KMS-11 (cell line): ENCODE data around the gene GTPBP1.

Experiments used
- H2AFZ ChIP-seq: fragments of 200-600 bp; sonication (generic); 2 replicates; pipeline ENCODE4 v1.6.1; 2016; ENCODE audit warnings: antibody characterized with exemption, mixed run types, low read depth
- H3K27ac ChIP-seq: fragments of 200-600 bp; sonication (generic); 2 replicates; pipeline ENCODE4 v1.6.1; 2016; ENCODE audit warnings: mild to moderate bottlenecking, mixed run types
- H3K27me3 ChIP-seq: fragments of 200-600 bp; sonication (generic); 2 replicates; pipeline ENCODE4 v1.6.1; 2017; ENCODE audit warnings: mild to moderate bottlenecking, low read depth, mixed run types, moderate library complexity; ENCODE audit not compliant: insufficient read depth
- H3K36me3 ChIP-seq: fragments of 200-600 bp; sonication (generic); 2 replicates; pipeline ENCODE4 v1.6.1; 2017; ENCODE audit warnings: mild to moderate bottlenecking, mixed run types; ENCODE audit not compliant: insufficient read depth
- H3K4me1 ChIP-seq: fragments of 200-600 bp; sonication (generic); 2 replicates; pipeline ENCODE4 v1.6.1; 2016; ENCODE audit warnings: mild to moderate bottlenecking, low read depth, mixed run types; ENCODE audit not compliant: poor library complexity, severe bottlenecking
- H3K4me2 ChIP-seq: fragments of 200-600 bp; sonication (generic); 2 replicates; pipeline ENCODE4 v1.7.0; 2016; ENCODE audit warnings: mild to moderate bottlenecking, mixed run types
- H3K4me3 ChIP-seq: fragments of 200-600 bp; sonication (generic); IDR thresholded peaks from 2 replicates; pipeline ENCODE4 v1.6.1; 2017; ENCODE audit warnings: low read depth, low read length, mixed read lengths; ENCODE audit not compliant: insufficient read depth
- H3K79me2 ChIP-seq: fragments of 200-600 bp; sonication (generic); 2 replicates; pipeline ENCODE4 v1.6.1; 2016; ENCODE audit warnings: low read depth, mixed run types; ENCODE audit not compliant: insufficient read depth
- H3K9ac ChIP-seq: fragments of 200-600 bp; sonication (generic); 2 replicates; pipeline ENCODE4 v1.6.1; 2016; ENCODE audit warnings: mild to moderate bottlenecking, mixed run types
- H4K20me1 ChIP-seq: fragments of 200-600 bp; sonication (generic); 2 replicates; pipeline ENCODE4 v1.6.1; 2016; ENCODE audit warnings: mild to moderate bottlenecking, mixed run types; ENCODE audit not compliant: insufficient read depth
- CTCF ChIP-seq: fragments of 200-600 bp; sonication (generic); conservative IDR thresholded peaks from 2 replicates; pipeline ENCODE4 v1.6.1; 2017; ENCODE audit warnings: low read depth, mild to moderate bottlenecking, antibody characterized with exemption, low read length, moderate library complexity, mixed read lengths

The GTPBP1 gene

GRCh38 chr22:38719196-38719595, 13.5 kb downstream of the GTPBP1 start:
- H3K4me1 ChIP-seq: no peaks in the 10 kb centered on the region

GRCh38 chr22:38720350-38720749, 14.6 kb downstream of the GTPBP1 start:
- no peak overlapping the region for H3K27ac ChIP-seq
- H3K79me2 ChIP-seq: 0 out of 2 replicates have a peak, but pooled peaks cover 1% of the 10 kb centered on the region
- no peak overlapping the region for H3K4me2 ChIP-seq
- H3K27me3 ChIP-seq: no peaks in the 10 kb centered on the region
- TF ChIP-seq CTCF: no peak
- H3K9ac ChIP-seq: no peak overlapping the region
- no peak overlapping the region for H2AFZ ChIP-seq
- no peaks in the 10 kb centered on the region for H4K20me1 ChIP-seq
- H3K4me1 ChIP-seq: no peaks in the 10 kb centered on the region
- peaks cover 7% of the 10 kb centered on the region; the same call in 1 of the 2 replicates for H3K36me3 ChIP-seq
- no peak overlapping the region for H3K4me3 ChIP-seq

More at GRCh38 chr22:38719196-38719595, 13.5 kb downstream of the GTPBP1 start:
- no peak for TF ChIP-seq CTCF
- Histone ChIP-seq H3K27ac (no peak overlapping the region), H2AFZ (no peak overlapping the region), H3K4me2 (no peak overlapping the region), H3K27me3 (no peaks in the 10 kb centered on the region), H4K20me1 (no peaks in the 10 kb centered on the region), H3K4me3 (no peak overlapping the region), H3K9ac (no peak overlapping the region), H3K36me3 (peaks cover 3% of the 10 kb centered on the region; the same call in 1 of the 2 replicates), H3K79me2 (peaks cover 13% of the 10 kb centered on the region; the same call in 1 of the 2 replicates)

GRCh38 chr22:38721551-38721950, 15.8 kb downstream of the GTPBP1 start:
- Histone ChIP-seq H3K27me3 (no peaks in the 10 kb centered on the region), H3K79me2 (no peaks in the 10 kb centered on the region), H3K36me3 (peaks cover 7% of the 10 kb centered on the region; the same call in 1 of the 2 replicates), H3K4me1 (no peaks in the 10 kb centered on the region), H3K4me2 (no peak overlapping the region), H3K27ac (no peak overlapping the region), H4K20me1 (no peaks in the 10 kb centered on the region), H2AFZ (no peak overlapping the region), H3K9ac (no peak overlapping the region), H3K4me3 (no peak overlapping the region)
- no peak for TF ChIP-seq CTCF

GRCh38 chr22:38724176-38724575, 18.4 kb downstream of the GTPBP1 start:
- H3K4me1 ChIP-seq: no peaks in the 10 kb centered on the region
- H3K4me2 ChIP-seq: no peak overlapping the region
- no peak overlapping the region for H3K9ac ChIP-seq
- H3K79me2 ChIP-seq: no peaks in the 10 kb centered on the region
- no peak overlapping the region for H2AFZ ChIP-seq
- no peak overlapping the region for H3K4me3 ChIP-seq
- H3K27ac ChIP-seq: no peak overlapping the region
- no peaks in the 10 kb centered on the region for H3K27me3 ChIP-seq
- no peak for TF ChIP-seq CTCF
- H4K20me1 ChIP-seq: no peaks in the 10 kb centered on the region
- peaks cover 10% of the 10 kb centered on the region; the same call in 1 of the 2 replicates for H3K36me3 ChIP-seq
